ENCODE measurements around the gene RILPL2.

- no peak for TF ChIP-seq CTCF (conservative IDR thresholded peaks at IDR 0.05)
- TF ChIP-seq EZH2 (IDR thresholded peaks at IDR 0.05; ENCODE audit: low read depth) = no peak
Measured at GRCh38 chr12:123450636-123451035, 14.2 kb upstream of the RILPL2 start.
